ENCODE measurements around the gene ARHGAP31. TPM values are rescaled to one million over a fixed set of nuclear protein-coding genes. Genes with fewer than 3 reads are reported as not detected.
A peak's percentile ranks its signal among the peaks of the same experiment; 100 is the strongest.

ARHGAP31 gene
- total and polyA plus RNA-seq, 2 of the 8 experiments (the other 6 are each of a cell fraction or from before 2014, with no cell fraction given) = 1.1 to 7.6 TPM

- no peak overlapping the region for H3K4me3 ChIP-seq (ENCODE audit: extremely low read depth in 1 of 4, insufficient read depth in 2 of 4, low read depth in 3 of 4, low read length in 4 of 4)
- peak overlapping the region; percentile 100 for H2AFZ ChIP-seq (ENCODE audit: low read length)
- CTCF ChIA-PET (ENCODE audit: partially characterized antibody) = interaction anchor here (1.0 kb wide), 1 partner anchor 144 kb away, joined by 3 read pairs; no protein-coding TSS in a partner anchor
- no peak overlapping the region; the same call in 1 of the 2 replicates for H3K18ac ChIP-seq (ENCODE audit: extremely low read depth, low read length)
- H3K27ac ChIP-seq (ENCODE audit: low read depth, low read length) = no peak overlapping the region
- no peak overlapping the region for H2BK120ac ChIP-seq (replicated peaks; ENCODE audit: low read depth, low read length)
- H3K56ac ChIP-seq (replicated peaks; ENCODE audit: insufficient read length, low read depth, low read length) = no peak overlapping the region
- no peak overlapping the region for H4K5ac ChIP-seq (ENCODE audit: insufficient read length, low read depth, low read length)
- no peaks in the 10 kb centered on the region for H3K36me3 ChIP-seq (ENCODE audit: control insufficient read depth in 2 of 4, insufficient read depth in 4 of 4, low read length in 3 of 4)
- H3K4me1 ChIP-seq (replicated peaks in 1 of 4; ENCODE audit: control insufficient read depth in 3 of 4, insufficient read depth in 4 of 4, low read length in 3 of 4) = peaks cover 0 to 6% (median 0%) of the 10 kb centered on the region in 4 experiments; a peak in 1 of 7 replicates
- H2BK15ac ChIP-seq (ENCODE audit: low read length) = no peak overlapping the region
- H3K79me1 ChIP-seq (ENCODE audit: low read depth, low read length) = no peaks in the 10 kb centered on the region
- no peak overlapping the region for H2AK5ac ChIP-seq (ENCODE audit: low read depth, low read length)
- no peak for DNase-seq (ENCODE audit: low read depth in 1 of 2, low spot score in 2 of 2)
- H3K27me3 ChIP-seq (replicated peaks in 1 of 4; ENCODE audit: control insufficient read depth in 3 of 4, extremely low read depth in 1 of 4, insufficient read depth in 3 of 4, low read length in 3 of 4) = no peaks in the 10 kb centered on the region
- no peaks in the 10 kb centered on the region for H3K23me2 ChIP-seq (ENCODE audit: low read depth, low read length)
- no peak overlapping the region for H3K14ac ChIP-seq (ENCODE audit: insufficient read length)
- POLR2A ChIA-PET (ENCODE audit: partially characterized antibody) = interaction anchor here (0.7 to 1.6 kb wide), 2 partner anchors 11 to 43 kb away, joined by 3 to 6 read pairs; no protein-coding TSS in a partner anchor
- no peak overlapping the region for H4K91ac ChIP-seq (replicated peaks; ENCODE audit: insufficient read length, low read length)
- H3K23ac ChIP-seq (ENCODE audit: insufficient read length) = no peak overlapping the region
- no peak overlapping the region for H4K8ac ChIP-seq (ENCODE audit: extremely low read depth, insufficient read depth, low read length)
- peaks cover 12 to 17% of the 10 kb centered on the region in 2 experiments for H3K9me3 ChIP-seq (ENCODE audit: insufficient read depth in 2 of 2, low read depth in 1 of 2, low read length in 1 of 2)
- peak overlapping the region; percentile 2 for H3K4ac ChIP-seq (replicated peaks; ENCODE audit: insufficient read length, low read depth, low read length)
- FAIRE-seq = no peak
- no peaks in the 10 kb centered on the region for H4K20me1 ChIP-seq (replicated peaks in 1 of 2; ENCODE audit: control insufficient read depth in 1 of 2, insufficient read depth in 2 of 2, low read length in 2 of 2)
- no peak overlapping the region for H3K4me2 ChIP-seq (ENCODE audit: insufficient read depth in 1 of 2, low read depth in 2 of 2, low read length in 2 of 2)
- WGBS, 2 experiments (ENCODE audit: extremely low coverage in 1 of 2, insufficient coverage in 1 of 2, insufficient read length in 1 of 2, insufficient replicate concordance in 2 of 2, low coverage in 1 of 2, low lambda C conversion rate in 2 of 2, missing lambda C conversion rate in 1 of 2) = 87% methylated on average over 5 of the region's 5 CpGs; no CpG with 5 or more reads in 1 of the 2 experiments
- no peak overlapping the region for H3K9ac ChIP-seq (replicated peaks in 1 of 4; ENCODE audit: extremely low read depth in 1 of 4, low read depth in 3 of 4, low read length in 3 of 4)
- H2BK5ac ChIP-seq (ENCODE audit: low read depth, low read length) = no peak overlapping the region
- no peaks in the 10 kb centered on the region for H3K79me2 ChIP-seq (ENCODE audit: control insufficient read depth in 1 of 2, insufficient read depth in 2 of 2, low read length in 2 of 2)
- no peak overlapping the region for H2BK20ac ChIP-seq (ENCODE audit: low read length)
- no peak overlapping the region for H2BK12ac ChIP-seq (ENCODE audit: low read depth, low read length)
- TF ChIP-seq JUN (IDR thresholded peaks at IDR 0.05; ENCODE audit: low read depth, low read length) (no peak), TAF7 (optimal IDR thresholded peaks at IDR 0.05; ENCODE audit: borderline replicate concordance, low read depth, low read length) (no peak), JUND (IDR thresholded peaks at IDR 0.05; ENCODE audit: low read length) (no peak), EGR1 (IDR thresholded peaks at IDR 0.05; ENCODE audit: borderline replicate concordance, low read depth, low read length) (no peak), RAD21 (IDR thresholded peaks at IDR 0.05 in 1 of 2, conservative IDR thresholded peaks at IDR 0.05 in 1 of 2; ENCODE audit: low read depth in 2 of 2, low read length in 2 of 2) (no peak), SRF (IDR thresholded peaks at IDR 0.05; ENCODE audit: low read depth, low read length) (no peak), SP2 (IDR thresholded peaks at IDR 0.05; ENCODE audit: low read length) (no peak), SAP30 (IDR thresholded peaks at IDR 0.05; ENCODE audit: insufficient read depth, insufficient replicate concordance, low read length) (no peak), ZNF274 (IDR thresholded peaks at IDR 0.05; ENCODE audit: borderline replicate concordance, extremely low read depth, low read length) (no peak)
These were observed 14.5 kb upstream of the ARHGAP31 start for GRCh38 chr3:119279584-119280243.

Measured in H1 (cell line).